Natural killer cell (primary cell): Measurements from ENCODE around the gene SLC25A3. TPM values are rescaled to one million over a fixed set of nuclear protein-coding genes. Genes with fewer than 3 reads are reported as not detected.

ENCODE experiments used
- ATAC-seq, 3 donors: fragments of 150-1000 bp in 2 of 3; fragments of 200-7000 bp in 1 of 3; cut with Tn5 transposase; 1 replicate in 1 of 3; 2 replicates in 2 of 3; pipeline ENCODE4 v1.10.0; 2021; ENCODE audit warnings: mild to moderate bottlenecking in 2 of 3, moderate library complexity in 2 of 3
- DNase-seq, 2 donors: peaks; one replicate each; pipeline versions ENCODE4 v3.0.0 to v3.0.0-alpha.2; 2013 to 2021; ENCODE audit warnings: mixed read lengths in 1 of 2
- H3K27ac ChIP-seq: one replicate; pipeline ENCODE4 v1.5.1; 2013; ENCODE audit warnings: mild to moderate bottlenecking, low read length
- H3K27me3 ChIP-seq: one replicate; pipeline ENCODE4 v1.6.1; 2013; ENCODE audit warnings: low read length; ENCODE audit not compliant: control insufficient read depth, insufficient read depth
- H3K36me3 ChIP-seq: one replicate; pipeline ENCODE4 v1.6.1; 2013; ENCODE audit warnings: low read length; ENCODE audit not compliant: control insufficient read depth, insufficient read depth
- H3K4me1 ChIP-seq: one replicate; pipeline ENCODE4 v1.6.1; 2013; ENCODE audit warnings: low read length; ENCODE audit not compliant: control insufficient read depth, insufficient read depth
- H3K4me3 ChIP-seq: one replicate; pipeline ENCODE4 v1.5.1; 2013; ENCODE audit warnings: low read length
- H3K9me3 ChIP-seq: one replicate; pipeline ENCODE4 v1.6.1; 2013; ENCODE audit warnings: low read length; ENCODE audit not compliant: control insufficient read depth, insufficient read depth
- H3K27ac Mint-ChIP-seq, 2 donors: one replicate each; pipeline ENCODE4 v1.8.0; 2022; ENCODE audit warnings: mild to moderate bottlenecking in 2 of 2, mixed read lengths in 2 of 2, moderate library complexity in 1 of 2
- H3K27me3 Mint-ChIP-seq, 2 donors: one replicate each; pipeline ENCODE4 v1.8.0; 2022; ENCODE audit warnings: low read depth in 2 of 2, mixed read lengths in 2 of 2
- H3K36me3 Mint-ChIP-seq: one replicate; pipeline ENCODE4 v1.8.0; 2022; ENCODE audit warnings: mixed read lengths
- H3K4me1 Mint-ChIP-seq, 2 donors: one replicate each; pipeline ENCODE4 v1.8.0; 2022; ENCODE audit warnings: mixed read lengths in 2 of 2
- H3K4me3 Mint-ChIP-seq: one replicate; pipeline ENCODE4 v1.8.0; 2022; ENCODE audit warnings: mild to moderate bottlenecking, moderate library complexity, mixed read lengths
- H3K9me3 Mint-ChIP-seq, 2 donors: one replicate each; pipeline ENCODE4 v1.8.0; 2022; ENCODE audit warnings: mixed read lengths in 2 of 2
- CTCF ChIP-seq: fragments of 200-600 bp; IDR thresholded peaks from one replicate; pipeline ENCODE4 v1.8.0; 2022; ENCODE audit warnings: antibody characterized with exemption
- WGBS: methylation state at CpG from one replicate; pipeline ENCODE4 v1.1.7; 2013; ENCODE audit warnings: missing lambda C conversion rate; ENCODE audit not compliant: insufficient coverage; 5-methylcytosine and 5-hydroxymethylcytosine counted together
- intact Hi-C: fragments of 100-400 bp; cut with micrococcal nuclease; formaldehyde crosslinking; loops from one replicate; pipeline ENCODE4 v1.14.2; 2022
- total RNA-seq, 4 donors: library from RNA; stranded (reverse); fragments of 120-200 nt in 1 of 4; gene quantifications; one replicate each; pipeline versions ENCODE4 v1.2.3 to v1.2.4, GENCODE V29; 2013 to 2022

The SLC25A3 gene
- total RNA-seq, result 100 to 1,000 TPM; 393 to 490 (median 433) TPM
- total RNA-seq (2013), result 281 TPM

GRCh38 chr12:98593351-98594049 is at the start of gene SLC25A3:
TSS of gene SLC25A3 (plus strand) at chr12:98593686. CDS start at chr12:98593979, 293 bp downstream.
- H3K4me1 Mint-ChIP-seq, result peaks cover 34 to 36% of the 10 kb centered on the region in 2 donors
- peak within 1 kb of the TSS; percentile 63 for H3K4me3 ChIP-seq
- WGBS, result under 1% methylated on average over 67 of the region's 67 CpGs
- H3K36me3 ChIP-seq, result peaks cover 23% of the 10 kb centered on the region
- no peaks in the 10 kb centered on the region for H3K36me3 Mint-ChIP-seq
- no peaks in the 10 kb centered on the region for H3K27me3 Mint-ChIP-seq
- H3K27ac Mint-ChIP-seq, result peak within 1 kb of the TSS; percentile 92 to 99
- DNase-seq (peak; percentile 91 to 99), ATAC-seq (peak; percentile 94 to 100 (median 97))
- H3K9me3 ChIP-seq, result no peaks in the 10 kb centered on the region
- no peaks in the 10 kb centered on the region for H3K9me3 Mint-ChIP-seq
- peak within 1 kb of the TSS; percentile 98 for H3K4me3 Mint-ChIP-seq
- H3K27ac ChIP-seq, result peak within 1 kb of the TSS; percentile 89
- no peaks in the 10 kb centered on the region for H3K27me3 ChIP-seq
- TF ChIP-seq CTCF, result no peak
- intact Hi-C loops, result loop anchor here (1.0 to 2.0 kb wide), 4 partner anchors 19 to 90 kb away; partner anchors contain the start of genes APAF1 and TMPO
- H3K4me1 ChIP-seq, result peaks cover 7% of the 10 kb centered on the region

GRCh38 chr12:98543701-98544100 is 49.8 kb upstream of the SLC25A3 start:
- ATAC-seq (no peak), DNase-seq (no peak)
- Mint-ChIP-seq H3K4me3 (no peak overlapping the region), H3K27me3 (no peaks in the 10 kb centered on the region), H3K36me3 (peaks cover 11% of the 10 kb centered on the region), H3K9me3 (no peaks in the 10 kb centered on the region), H3K27ac (no peak overlapping the region), H3K4me1 (peaks cover 0 to 5% of the 10 kb centered on the region in 2 donors)
- no peak for TF ChIP-seq CTCF
- no peak overlapping the region for H3K4me3 ChIP-seq
- H3K27ac ChIP-seq, result no peak overlapping the region
- intact Hi-C loops, result no loop called here
- H3K4me1 ChIP-seq, result no peaks in the 10 kb centered on the region
- peaks cover 52% of the 10 kb centered on the region for H3K36me3 ChIP-seq
- no peaks in the 10 kb centered on the region for H3K27me3 ChIP-seq
- H3K9me3 ChIP-seq, result no peaks in the 10 kb centered on the region

GRCh38 chr12:98544751-98545150 is 48.7 kb upstream of the SLC25A3 start:
- H3K4me3 Mint-ChIP-seq, result no peak overlapping the region
- H3K27ac ChIP-seq, result no peak overlapping the region
- no peaks in the 10 kb centered on the region for H3K27me3 ChIP-seq
- H3K27me3 Mint-ChIP-seq, result no peaks in the 10 kb centered on the region
- H3K4me1 Mint-ChIP-seq, result peaks cover 0 to 5% of the 10 kb centered on the region in 2 donors
- no peak overlapping the region for H3K27ac Mint-ChIP-seq
- H3K9me3 ChIP-seq, result no peaks in the 10 kb centered on the region
- no peak for TF ChIP-seq CTCF
- WGBS, result no CpG with 5 or more reads among the region's 1 CpG
- H3K36me3 ChIP-seq, result peaks cover 52% of the 10 kb centered on the region
- ATAC-seq (no peak), DNase-seq (no peak)
- intact Hi-C loops, result no loop called here
- peaks cover 11% of the 10 kb centered on the region for H3K36me3 Mint-ChIP-seq
- H3K9me3 Mint-ChIP-seq, result no peaks in the 10 kb centered on the region
- no peaks in the 10 kb centered on the region for H3K4me1 ChIP-seq
- no peak overlapping the region for H3K4me3 ChIP-seq
